Measurements from ENCODE around the gene KIFC3.

The KIFC3 gene

GRCh38 chr16:57757883-57758282, 44.4 kb downstream of the KIFC3 start:
- H3K27ac ChIP-seq (ENCODE audit: low read depth, low read length) = no peak overlapping the region

GRCh38 chr16:57757326-57757786, 44.9 kb downstream of the KIFC3 start:
- Histone ChIP-seq H3K4me3 (ENCODE audit: low read depth in 1 of 2, low read length in 2 of 2) (no peak overlapping the region), H3K9me3 (ENCODE audit: low read length) (no peaks in the 10 kb centered on the region), H3K36me3 (ENCODE audit: insufficient read depth, low read length) (no peaks in the 10 kb centered on the region), H3K27ac (ENCODE audit: low read depth, low read length) (no peak overlapping the region), H3K9ac (ENCODE audit: low read length) (no peak overlapping the region), H3K4me1 (ENCODE audit: insufficient read depth, low read length) (no peaks in the 10 kb centered on the region), H3K27me3 (ENCODE audit: control insufficient read depth in 1 of 2, insufficient read depth in 2 of 2, low read length in 2 of 2) (no peaks in the 10 kb centered on the region)

More at GRCh38 chr16:57757883-57758282, 44.4 kb downstream of the KIFC3 start:
- Histone ChIP-seq H3K4me3 (ENCODE audit: low read depth in 1 of 2, low read length in 2 of 2) (no peak overlapping the region), H3K9me3 (ENCODE audit: low read length) (no peaks in the 10 kb centered on the region), H3K27me3 (ENCODE audit: control insufficient read depth in 1 of 2, insufficient read depth in 2 of 2, low read length in 2 of 2) (no peaks in the 10 kb centered on the region), H3K9ac (ENCODE audit: low read length) (no peak overlapping the region), H3K4me1 (ENCODE audit: insufficient read depth, low read length) (no peaks in the 10 kb centered on the region), H3K36me3 (ENCODE audit: insufficient read depth, low read length) (no peaks in the 10 kb centered on the region)

GRCh38 chr16:57756424-57757325, 45.6 kb downstream of the KIFC3 start:
- Histone ChIP-seq H3K27ac (ENCODE audit: low read depth, low read length) (no peak overlapping the region), H3K27me3 (ENCODE audit: control insufficient read depth in 1 of 2, insufficient read depth in 2 of 2, low read length in 2 of 2) (no peaks in the 10 kb centered on the region), H3K9me3 (ENCODE audit: low read length) (no peaks in the 10 kb centered on the region), H3K4me1 (ENCODE audit: insufficient read depth, low read length) (no peaks in the 10 kb centered on the region), H3K4me3 (ENCODE audit: low read depth in 1 of 2, low read length in 2 of 2) (no peak overlapping the region), H3K36me3 (ENCODE audit: insufficient read depth, low read length) (no peaks in the 10 kb centered on the region), H3K9ac (ENCODE audit: low read length) (no peak overlapping the region)

GRCh38 chr16:57755726-57756423, 46.4 kb downstream of the KIFC3 start:
- Histone ChIP-seq H3K9me3 (ENCODE audit: low read length) (no peaks in the 10 kb centered on the region), H3K4me1 (ENCODE audit: insufficient read depth, low read length) (no peaks in the 10 kb centered on the region), H3K27me3 (ENCODE audit: control insufficient read depth in 1 of 2, insufficient read depth in 2 of 2, low read length in 2 of 2) (no peaks in the 10 kb centered on the region), H3K4me3 (ENCODE audit: low read depth in 1 of 2, low read length in 2 of 2) (no peak overlapping the region), H3K9ac (ENCODE audit: low read length) (no peak overlapping the region), H3K36me3 (ENCODE audit: insufficient read depth, low read length) (peaks cover 8% of the 10 kb centered on the region), H3K27ac (ENCODE audit: low read depth, low read length) (no peak overlapping the region)

GRCh38 chr16:57755061-57755684, 47.1 kb downstream of the KIFC3 start:
- H3K9me3 ChIP-seq (ENCODE audit: low read length) = no peaks in the 10 kb centered on the region
- no peaks in the 10 kb centered on the region for H3K4me1 ChIP-seq (ENCODE audit: insufficient read depth, low read length)
- H3K27ac ChIP-seq (ENCODE audit: low read depth, low read length) = no peak overlapping the region
- H3K4me3 ChIP-seq (ENCODE audit: low read depth in 1 of 2, low read length in 2 of 2) = no peak overlapping the region
- H3K27me3 ChIP-seq (ENCODE audit: control insufficient read depth in 1 of 2, insufficient read depth in 2 of 2, low read length in 2 of 2) = no peaks in the 10 kb centered on the region
- H3K36me3 ChIP-seq (ENCODE audit: insufficient read depth, low read length) = peaks cover 8% of the 10 kb centered on the region
- H3K9ac ChIP-seq (ENCODE audit: low read length) = no peak overlapping the region

GRCh38 chr16:57754354-57755060, 47.8 kb downstream of the KIFC3 start:
- H3K9ac ChIP-seq (ENCODE audit: low read length) = no peak overlapping the region
- no peak overlapping the region for H3K27ac ChIP-seq (ENCODE audit: low read depth, low read length)
- H3K4me1 ChIP-seq (ENCODE audit: insufficient read depth, low read length) = no peaks in the 10 kb centered on the region
- H3K36me3 ChIP-seq (ENCODE audit: insufficient read depth, low read length) = peaks cover 8% of the 10 kb centered on the region
- H3K9me3 ChIP-seq (ENCODE audit: low read length) = no peaks in the 10 kb centered on the region
- H3K4me3 ChIP-seq (ENCODE audit: low read depth in 1 of 2, low read length in 2 of 2) = no peak overlapping the region
- H3K27me3 ChIP-seq (ENCODE audit: control insufficient read depth in 1 of 2, insufficient read depth in 2 of 2, low read length in 2 of 2) = no peaks in the 10 kb centered on the region

GRCh38 chr16:57753448-57754353, 48.6 kb downstream of the KIFC3 start:
- Histone ChIP-seq H3K36me3 (ENCODE audit: insufficient read depth, low read length) (peaks cover 8% of the 10 kb centered on the region), H3K27me3 (ENCODE audit: control insufficient read depth in 1 of 2, insufficient read depth in 2 of 2, low read length in 2 of 2) (no peaks in the 10 kb centered on the region)

GRCh38 chr16:57752581-57753447, 49.5 kb downstream of the KIFC3 start:
- H3K9me3 ChIP-seq (ENCODE audit: low read length) = no peaks in the 10 kb centered on the region
- no peaks in the 10 kb centered on the region for H3K4me1 ChIP-seq (ENCODE audit: insufficient read depth, low read length)
- H3K36me3 ChIP-seq (ENCODE audit: insufficient read depth, low read length) = peaks cover 8% of the 10 kb centered on the region
- H3K9ac ChIP-seq (ENCODE audit: low read length) = no peak overlapping the region
- H3K4me3 ChIP-seq (ENCODE audit: low read depth in 1 of 2, low read length in 2 of 2) = no peak overlapping the region
- no peak overlapping the region for H3K27ac ChIP-seq (ENCODE audit: low read depth, low read length)
- no peaks in the 10 kb centered on the region for H3K27me3 ChIP-seq (ENCODE audit: control insufficient read depth in 1 of 2, insufficient read depth in 2 of 2, low read length in 2 of 2)

More at GRCh38 chr16:57753448-57754353, 48.6 kb downstream of the KIFC3 start:
- Histone ChIP-seq H3K9ac (ENCODE audit: low read length) (no peak overlapping the region), H3K4me1 (ENCODE audit: insufficient read depth, low read length) (no peaks in the 10 kb centered on the region), H3K4me3 (ENCODE audit: low read depth in 1 of 2, low read length in 2 of 2) (no peak overlapping the region), H3K9me3 (ENCODE audit: low read length) (no peaks in the 10 kb centered on the region), H3K27ac (ENCODE audit: low read depth, low read length) (no peak overlapping the region)

- Histone ChIP-seq H3K27ac (ENCODE audit: low read depth, low read length) (no peak overlapping the region), H3K9ac (ENCODE audit: low read length) (no peak overlapping the region), H3K9me3 (ENCODE audit: low read length) (no peaks in the 10 kb centered on the region), H3K27me3 (ENCODE audit: control insufficient read depth in 1 of 2, insufficient read depth in 2 of 2, low read length in 2 of 2) (no peaks in the 10 kb centered on the region), H3K4me3 (ENCODE audit: low read depth in 1 of 2, low read length in 2 of 2) (no peak overlapping the region), H3K4me1 (ENCODE audit: insufficient read depth, low read length) (no peaks in the 10 kb centered on the region), H3K36me3 (ENCODE audit: insufficient read depth, low read length) (peaks cover 8% of the 10 kb centered on the region)
Observed at GRCh38 chr16:57752203-57752580, 50.1 kb downstream of the KIFC3 start.

Measured in muscle layer of colon (tissue), 2 donors.